ENCODE results near the gene GSE1. TPM values are rescaled to one million over a fixed set of nuclear protein-coding genes. Genes with fewer than 3 reads are reported as not detected.

Gene GSE1
- total RNA-seq, 1 experiment from 2014 or later, result 124 TPM

DNA sequence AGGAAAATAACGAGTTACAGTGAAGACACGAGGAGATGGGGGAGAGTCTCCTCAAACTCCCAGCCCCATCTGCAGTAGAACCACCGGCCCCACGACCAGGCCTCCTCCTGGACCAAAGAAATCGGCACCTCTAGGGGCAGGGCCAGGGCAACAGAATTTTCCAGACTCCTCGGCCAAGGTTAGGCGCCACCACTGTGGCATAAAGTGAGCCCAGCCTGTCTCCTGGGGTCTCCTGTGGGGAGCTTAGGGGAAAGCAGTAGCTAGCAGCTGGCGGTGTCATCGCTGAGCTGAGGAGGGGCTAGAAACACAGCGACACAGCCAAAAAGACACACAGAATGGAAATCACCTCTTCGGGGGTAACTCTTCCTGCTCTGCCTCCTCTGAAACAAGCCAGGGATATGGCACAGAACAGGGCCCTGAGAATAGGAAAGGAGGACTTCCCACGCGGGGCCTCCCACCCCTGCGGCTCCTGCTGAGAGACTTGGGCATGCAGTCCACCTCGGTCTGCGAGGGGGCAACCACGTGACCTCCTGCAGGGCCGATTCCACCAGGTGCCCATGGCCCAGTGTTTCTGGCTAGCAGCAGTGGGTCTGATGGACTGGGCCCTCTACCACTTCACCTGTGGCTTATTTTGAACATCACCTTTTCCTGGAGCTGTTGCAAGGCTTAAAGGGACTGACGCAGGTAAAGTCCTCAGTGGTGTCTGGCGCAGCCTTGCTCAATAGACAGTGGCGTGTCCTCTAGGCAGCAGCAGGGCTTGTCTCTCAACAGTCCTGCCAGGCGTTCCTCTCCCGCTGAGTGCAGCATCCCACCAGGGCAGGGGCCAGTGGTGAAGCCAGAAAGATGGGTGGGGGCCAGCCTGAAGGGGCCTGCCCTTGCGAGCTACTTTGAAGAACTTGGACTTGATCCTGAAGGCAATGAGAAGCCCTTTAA is 82.3 kb downstream of the GSE1 start:
- Mint-ChIP-seq H3K27ac (no peak overlapping the region), H3K27me3 (ENCODE audit: low read depth) (peaks cover 11% of the 10 kb centered on the region), H3K4me1 (0 out of 2 replicates have a peak, but pooled peaks cover 6% of the 10 kb centered on the region), H3K9me3 (no peaks in the 10 kb centered on the region), H3K36me3 (no peaks in the 10 kb centered on the region), H3K4me3 (no peak overlapping the region)
- POLR2A ChIA-PET, result no interaction called here
- CTCF ChIA-PET, result interaction anchor here (0.7 to 2.0 kb wide), 5 partner anchors 7 to 279 kb away, joined by 3 to 9 read pairs (median 6); no protein-coding TSS in a partner anchor
- DNase-seq (ENCODE audit: low spot score), result no peak
- TF ChIP-seq ATF6 (CRISPR knock-in tag; IDR thresholded peaks at IDR 0.05) (no peak), CREB1 (CRISPR knock-in tag; IDR thresholded peaks at IDR 0.05) (no peak), RELA (CRISPR knock-in tag; IDR thresholded peaks at IDR 0.05; ENCODE audit: borderline replicate concordance) (no peak), MXD4 (CRISPR knock-in tag; IDR thresholded peaks at IDR 0.05; ENCODE audit: borderline replicate concordance) (no peak), ZNF423 (CRISPR knock-in tag; IDR thresholded peaks at IDR 0.05) (no peak), ZSCAN18 (CRISPR knock-in tag; IDR thresholded peaks at IDR 0.05) (no peak), E2F1 (CRISPR knock-in tag; IDR thresholded peaks at IDR 0.05) (no peak), ZNF138 (CRISPR knock-in tag; conservative IDR thresholded peaks at IDR 0.05) (no peak), ETV6 (CRISPR knock-in tag; IDR thresholded peaks at IDR 0.05) (no peak)
- no peak for ATAC-seq

DNA sequence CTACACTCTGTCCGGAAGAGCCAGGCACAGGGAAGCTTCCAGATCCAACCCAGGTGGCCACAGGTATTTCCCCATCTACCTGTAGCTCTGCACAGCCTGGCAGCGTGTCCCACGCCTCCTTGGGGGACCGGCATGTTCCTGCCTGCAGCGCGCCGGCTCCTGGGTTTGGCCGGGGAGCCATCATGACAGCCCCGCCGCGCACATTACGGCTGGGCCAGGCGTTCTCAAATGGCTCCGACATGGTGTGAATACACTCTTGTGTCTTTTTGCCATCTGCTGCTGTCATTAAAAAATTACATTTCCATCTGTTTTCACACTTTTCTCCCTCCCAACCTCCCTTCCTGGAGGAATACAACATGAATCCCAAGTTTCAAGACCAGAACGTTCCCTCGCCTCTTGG is 83.7 kb downstream of the GSE1 start:
- ATAC-seq (no peak), DNase-seq (ENCODE audit: low spot score) (no peak)
- no peak overlapping the region for H3K4me3 Mint-ChIP-seq
- no peaks in the 10 kb centered on the region for H3K9me3 Mint-ChIP-seq
- H3K36me3 Mint-ChIP-seq, result no peaks in the 10 kb centered on the region
- ChIA-PET CTCF (interaction anchor here (1.0 to 2.0 kb wide), 3 partner anchors 9 to 281 kb away, joined by 3 to 9 read pairs (median 6); no protein-coding TSS in a partner anchor), POLR2A (no interaction called here)
- H3K27ac Mint-ChIP-seq, result no peak overlapping the region
- 0 out of 2 replicates have a peak, but pooled peaks cover 6% of the 10 kb centered on the region for H3K4me1 Mint-ChIP-seq
- H3K27me3 Mint-ChIP-seq (ENCODE audit: low read depth), result peaks cover 4% of the 10 kb centered on the region
- TF ChIP-seq GRHL2 (CRISPR knock-in tag; IDR thresholded peaks at IDR 0.05; ENCODE audit: insufficient replicate concordance, severe bottlenecking), result no peak
- TF ChIP-seq ZNF138 (CRISPR knock-in tag; conservative IDR thresholded peaks at IDR 0.05), result no peak
- TF ChIP-seq ZNF121 (CRISPR knock-in tag; IDR thresholded peaks at IDR 0.05), result no peak
- TF ChIP-seq SMAD3 (CRISPR knock-in tag; IDR thresholded peaks at IDR 0.05; ENCODE audit: borderline replicate concordance), result no peak
- TF ChIP-seq, protein P1, sequence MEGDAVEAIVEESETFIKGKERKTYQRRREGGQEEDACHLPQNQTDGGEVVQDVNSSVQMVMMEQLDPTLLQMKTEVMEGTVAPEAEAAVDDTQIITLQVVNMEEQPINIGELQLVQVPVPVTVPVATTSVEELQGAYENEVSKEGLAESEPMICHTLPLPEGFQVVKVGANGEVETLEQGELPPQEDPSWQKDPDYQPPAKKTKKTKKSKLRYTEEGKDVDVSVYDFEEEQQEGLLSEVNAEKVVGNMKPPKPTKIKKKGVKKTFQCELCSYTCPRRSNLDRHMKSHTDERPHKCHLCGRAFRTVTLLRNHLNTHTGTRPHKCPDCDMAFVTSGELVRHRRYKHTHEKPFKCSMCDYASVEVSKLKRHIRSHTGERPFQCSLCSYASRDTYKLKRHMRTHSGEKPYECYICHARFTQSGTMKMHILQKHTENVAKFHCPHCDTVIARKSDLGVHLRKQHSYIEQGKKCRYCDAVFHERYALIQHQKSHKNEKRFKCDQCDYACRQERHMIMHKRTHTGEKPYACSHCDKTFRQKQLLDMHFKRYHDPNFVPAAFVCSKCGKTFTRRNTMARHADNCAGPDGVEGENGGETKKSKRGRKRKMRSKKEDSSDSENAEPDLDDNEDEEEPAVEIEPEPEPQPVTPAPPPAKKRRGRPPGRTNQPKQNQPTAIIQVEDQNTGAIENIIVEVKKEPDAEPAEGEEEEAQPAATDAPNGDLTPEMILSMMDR (IDR thresholded peaks at IDR 0.05), result no peak
- no peak for TF ChIP-seq GABPB1 (CRISPR knock-in tag; IDR thresholded peaks at IDR 0.05)
- TF ChIP-seq, protein P2, sequence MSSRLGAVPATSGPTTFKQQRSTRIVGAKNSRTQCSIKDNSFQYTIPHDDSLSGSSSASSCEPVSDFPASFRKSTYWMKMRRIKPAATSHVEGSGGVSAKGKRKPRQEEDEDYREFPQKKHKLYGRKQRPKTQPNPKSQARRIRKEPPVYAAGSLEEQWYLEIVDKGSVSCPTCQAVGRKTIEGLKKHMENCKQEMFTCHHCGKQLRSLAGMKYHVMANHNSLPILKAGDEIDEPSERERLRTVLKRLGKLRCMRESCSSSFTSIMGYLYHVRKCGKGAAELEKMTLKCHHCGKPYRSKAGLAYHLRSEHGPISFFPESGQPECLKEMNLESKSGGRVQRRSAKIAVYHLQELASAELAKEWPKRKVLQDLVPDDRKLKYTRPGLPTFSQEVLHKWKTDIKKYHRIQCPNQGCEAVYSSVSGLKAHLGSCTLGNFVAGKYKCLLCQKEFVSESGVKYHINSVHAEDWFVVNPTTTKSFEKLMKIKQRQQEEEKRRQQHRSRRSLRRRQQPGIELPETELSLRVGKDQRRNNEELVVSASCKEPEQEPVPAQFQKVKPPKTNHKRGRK (CRISPR knock-in tag; IDR thresholded peaks at IDR 0.05; ENCODE audit: borderline replicate concordance), result no peak
- TF ChIP-seq AFF4 (CRISPR knock-in tag; IDR thresholded peaks at IDR 0.05; ENCODE audit: borderline replicate concordance), result no peak
- no peak for TF ChIP-seq CBFB (CRISPR knock-in tag; IDR thresholded peaks at IDR 0.05; ENCODE audit: low read depth)
- no peak for TF ChIP-seq TEAD1 (CRISPR knock-in tag; IDR thresholded peaks at IDR 0.05)
- no peak for TF ChIP-seq HMGA2 (CRISPR knock-in tag; IDR thresholded peaks at IDR 0.05)
- TF ChIP-seq, protein P3, sequence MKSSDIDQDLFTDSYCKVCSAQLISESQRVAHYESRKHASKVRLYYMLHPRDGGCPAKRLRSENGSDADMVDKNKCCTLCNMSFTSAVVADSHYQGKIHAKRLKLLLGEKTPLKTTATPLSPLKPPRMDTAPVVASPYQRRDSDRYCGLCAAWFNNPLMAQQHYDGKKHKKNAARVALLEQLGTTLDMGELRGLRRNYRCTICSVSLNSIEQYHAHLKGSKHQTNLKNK (CRISPR knock-in tag; IDR thresholded peaks at IDR 0.05), result no peak
- TF ChIP-seq IRF2 (CRISPR knock-in tag; IDR thresholded peaks at IDR 0.05; ENCODE audit: borderline replicate concordance, low read depth), result no peak
- TF ChIP-seq ZNF219 (CRISPR knock-in tag; IDR thresholded peaks at IDR 0.05; ENCODE audit: borderline replicate concordance), result no peak
